HEK293T (cell line): Measurements from ENCODE around the gene SURF4.
"Not testable (repeated sequence)": the region's sequence is repeated elsewhere in the genome, so short reads cannot be mapped to it uniquely, and the experiment has no call there.

ENCODE experiments used
- ARNT ChIP-seq: fragments of 450-650 bp; IDR thresholded peaks from 2 replicates; pipeline ENCODE4 v1.6.1; 2017; ENCODE audit warnings: mild to moderate bottlenecking
- BHLHE40 ChIP-seq: fragments of 450-650 bp; IDR thresholded peaks from 2 replicates; pipeline ENCODE4 v1.6.1; 2016; ENCODE audit warnings: mild to moderate bottlenecking, moderate library complexity, borderline replicate concordance
- CTBP1 ChIP-seq: fragments of 450-650 bp; IDR thresholded peaks from 2 replicates; pipeline ENCODE4 v1.6.1; 2016; ENCODE audit warnings: borderline replicate concordance
- ELF4 ChIP-seq: fragments of 450-650 bp; IDR thresholded peaks from 2 replicates; pipeline ENCODE4 v1.6.1; 2017; ENCODE audit warnings: antibody characterized with exemption
- FOXK2 ChIP-seq: fragments of 450-650 bp; IDR thresholded peaks from 2 replicates; pipeline ENCODE4 v1.6.1; 2016; ENCODE audit warnings: mild to moderate bottlenecking
- FOXM1 ChIP-seq: fragments of 450-650 bp; IDR thresholded peaks from 2 replicates; pipeline ENCODE4 v1.6.1; 2017; ENCODE audit warnings: mild to moderate bottlenecking, borderline replicate concordance
- HDGF ChIP-seq: fragments of 450-650 bp; IDR thresholded peaks from 2 replicates; pipeline ENCODE4 v1.6.1; 2017; ENCODE audit warnings: antibody characterized with exemption, borderline replicate concordance
- NFRKB ChIP-seq: fragments of 450-650 bp; IDR thresholded peaks from 2 replicates; pipeline ENCODE4 v1.6.1; 2016; ENCODE audit warnings: mild to moderate bottlenecking, moderate library complexity
- SP1 ChIP-seq: fragments of 450-650 bp; IDR thresholded peaks from 2 replicates; pipeline ENCODE4 v1.6.1; 2017
- TARDBP ChIP-seq: fragments of 450-650 bp; IDR thresholded peaks from 2 replicates; pipeline ENCODE4 v1.6.1; 2016
- ZNF384 ChIP-seq: fragments of 450-650 bp; IDR thresholded peaks from 2 replicates; pipeline ENCODE4 v1.6.1; 2016

GRCh38 chr9:133392308-133392707 lies 16.4 kb upstream of the SURF4 start:
- not testable (repeated sequence) for TF ChIP-seq ARNT, ZNF384, TARDBP, HDGF, FOXM1, FOXK2, ELF4, NFRKB, CTBP1, SP1, BHLHE40
